Upper lobe of left lung (tissue), 6 donors: ENCODE data around the gene TPRX1. TPM values are rescaled to one million over a fixed set of nuclear protein-coding genes. Genes with fewer than 3 reads are reported as not detected.
A peak's percentile ranks its signal among the peaks of the same experiment; 100 is the strongest.
"Not testable (repeated sequence)": the region's sequence is repeated elsewhere in the genome, so short reads cannot be mapped to it uniquely, and the experiment has no call there.

Experiments used
- ATAC-seq, 2 donors: fragments of 200-7000 bp; cut with Tn5 transposase; one replicate each; pipeline ENCODE4 v1.9.1; 2022; ENCODE audit warnings: mild to moderate bottlenecking in 2 of 2, moderate library complexity in 2 of 2; ENCODE audit not compliant: low FRiP score in 2 of 2
- DNase-seq, 2 donors: peaks; one replicate each; pipeline ENCODE4 v3.0.0-alpha.2; 2019 to 2020
- H3K27ac ChIP-seq, 4 donors: fragments of 200-600 bp; sonication (generic); one replicate each; pipeline ENCODE4 v1.5.1; 2016 to 2019
- H3K27me3 ChIP-seq, 4 donors: fragments of 200-600 bp; sonication (generic); one replicate each; pipeline ENCODE4 v1.5.1; 2017 to 2019
- H3K36me3 ChIP-seq, 4 donors: fragments of 200-600 bp; sonication (generic); one replicate each; pipeline ENCODE4 v1.5.1; 2016 to 2019
- H3K4me1 ChIP-seq, 4 donors: fragments of 200-600 bp; sonication (generic); one replicate each; pipeline ENCODE4 v1.5.1; 2018 to 2019
- H3K4me3 ChIP-seq, 4 donors: fragments of 200-600 bp; sonication (generic); one replicate each; pipeline ENCODE4 v1.5.1; 2017 to 2019; ENCODE audit warnings: mild to moderate bottlenecking in 2 of 4, moderate library complexity in 1 of 4
- H3K9me3 ChIP-seq, 4 donors: fragments of 200-600 bp; sonication (generic); one replicate each; pipeline ENCODE4 v1.5.1; 2018 to 2019
- EP300 ChIP-seq, 4 donors: sonication (generic); formaldehyde crosslinking; IDR thresholded peaks; one replicate each; pipeline ENCODE4 v1.5.1; 2017; ENCODE audit warnings: antibody characterized with exemption in 4 of 4, control low read depth in 2 of 4
- POLR2A ChIP-seq, 4 donors: fragments of 450-650 bp; IDR thresholded peaks; one replicate each; pipeline ENCODE4 v1.5.1; 2016 to 2017; ENCODE audit warnings: antibody characterized with exemption in 4 of 4, mild to moderate bottlenecking in 2 of 4
- POLR2AphosphoS5 ChIP-seq, 2 donors: sonication (generic); formaldehyde crosslinking; IDR thresholded peaks; one replicate each; pipeline ENCODE4 v1.5.1; 2017; ENCODE audit warnings: antibody characterized with exemption in 2 of 2
- WGBS, 2 donors: methylation state at CpG; one replicate each; pipeline ENCODE4 v1.1.5; 2017 to 2018; 5-methylcytosine and 5-hydroxymethylcytosine counted together
- total RNA-seq, 6 donors: library from RNA; depleted of rRNA in 4 of 6; stranded (reverse); fragments of >200 nt in 4 of 6; gene quantifications; one replicate each; pipeline versions ENCODE4 v1.1.0 to v1.2.1, GENCODE V29; 2016 to 2021
- TF ChIP-seq, protein P1 (sequence below), 6 experiments: fragments of 450-650 bp in 4 of 6; fragments of 200-600 bp in 2 of 6; sonication (generic) in 2 of 6; IDR thresholded peaks; one replicate each; pipeline ENCODE4 v1.5.1; 2016 to 2019; ENCODE audit warnings: antibody characterized with exemption in 6 of 6
- donor health status: DM: no; HTN: no; CAD: no; lungs with moderate emphysema.
- donor health status: DM: no; HTN: yes; CAD: no; lungs with severe emphysema.

The TPRX1 gene
- total RNA-seq, 6 donors from 2014 or later, result not detected

DNA sequence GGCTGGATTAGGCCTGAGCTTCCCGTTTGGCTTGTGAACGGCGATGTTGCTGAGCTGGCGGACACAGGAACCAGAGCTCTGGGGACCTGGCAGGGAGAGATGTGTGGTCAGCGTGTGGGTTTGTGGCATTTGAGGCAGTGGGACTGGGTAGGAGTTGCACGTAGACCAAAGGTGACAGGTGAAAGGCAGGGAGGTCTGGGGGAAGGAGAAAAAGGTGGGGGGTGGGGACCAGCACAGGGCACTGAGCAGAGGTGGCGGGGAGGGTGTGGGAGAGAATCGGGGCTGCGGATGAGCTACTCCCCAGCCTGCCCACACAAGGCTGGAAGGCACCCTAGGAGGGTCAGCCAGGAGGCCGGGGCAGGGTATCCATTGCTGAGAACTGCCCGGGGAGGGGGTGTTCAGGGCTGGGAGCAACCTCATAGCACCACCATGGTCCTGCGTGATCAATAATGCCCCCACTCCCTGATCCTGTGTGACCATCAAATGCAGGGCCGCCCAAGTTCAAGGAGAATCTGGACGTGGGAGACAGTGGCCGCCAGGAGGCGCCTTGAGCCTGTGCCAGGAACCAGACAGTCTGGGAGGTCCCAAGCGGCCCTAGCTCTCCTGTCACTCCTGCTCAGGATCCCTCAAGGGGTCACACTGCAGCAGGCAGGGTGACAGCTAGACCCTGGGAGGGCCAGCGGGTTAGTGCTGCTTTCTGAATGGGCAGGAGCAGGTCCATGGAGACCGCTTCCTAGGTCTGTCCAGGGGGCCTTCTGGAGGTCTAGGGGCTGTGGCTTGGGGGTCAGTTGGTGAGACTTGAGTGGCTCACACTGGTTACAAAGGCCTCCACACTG is 38.6 kb downstream of the TPRX1 start:
- ATAC-seq, result peak; percentile 68 to 76
- no peak overlapping the region for H3K27ac ChIP-seq

DNA sequence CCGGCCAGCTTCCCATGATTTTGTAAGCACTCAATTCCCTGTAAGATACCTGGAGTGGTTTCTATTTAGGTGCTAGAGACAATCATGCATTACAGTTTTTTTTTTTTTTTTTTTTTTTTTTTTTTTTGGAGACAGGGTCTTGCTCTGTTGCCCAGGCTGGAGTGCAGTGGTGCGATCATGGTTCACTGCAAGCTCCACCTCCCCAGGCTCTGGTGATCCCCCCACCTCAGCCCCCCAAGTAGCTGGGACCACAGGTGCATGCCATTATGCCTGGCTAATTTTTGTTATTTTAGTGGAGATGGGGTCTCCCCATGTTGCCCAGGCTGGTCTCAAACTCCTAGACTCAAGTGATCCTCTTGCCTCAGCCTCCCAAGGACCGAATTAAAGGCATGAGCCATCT is 39.6 kb downstream of the TPRX1 start:
- not testable (repeated sequence) for H3K36me3 ChIP-seq, H3K27me3 ChIP-seq, H3K27ac ChIP-seq, H3K9me3 ChIP-seq, DNase-seq, H3K4me3 ChIP-seq, ATAC-seq, H3K4me1 ChIP-seq
- WGBS, 2 donors, result 93 to 97% methylated on average over 3 of the region's 3 CpGs

More for the DNA sequence above, 38.6 kb downstream of the TPRX1 start:
- Histone ChIP-seq H3K27me3 (no peaks in the 10 kb centered on the region), H3K36me3 (no peaks in the 10 kb centered on the region), H3K9me3 (no peaks in the 10 kb centered on the region), H3K4me1 (no peaks in the 10 kb centered on the region), H3K4me3 (no peak overlapping the region)
- TF ChIP-seq POLR2A (IDR thresholded peaks at IDR 0.05) (no peak), POLR2AphosphoS5 (IDR thresholded peaks at IDR 0.05) (no peak), EP300 (IDR thresholded peaks at IDR 0.05) (no peak)
- TF ChIP-seq, protein P1, sequence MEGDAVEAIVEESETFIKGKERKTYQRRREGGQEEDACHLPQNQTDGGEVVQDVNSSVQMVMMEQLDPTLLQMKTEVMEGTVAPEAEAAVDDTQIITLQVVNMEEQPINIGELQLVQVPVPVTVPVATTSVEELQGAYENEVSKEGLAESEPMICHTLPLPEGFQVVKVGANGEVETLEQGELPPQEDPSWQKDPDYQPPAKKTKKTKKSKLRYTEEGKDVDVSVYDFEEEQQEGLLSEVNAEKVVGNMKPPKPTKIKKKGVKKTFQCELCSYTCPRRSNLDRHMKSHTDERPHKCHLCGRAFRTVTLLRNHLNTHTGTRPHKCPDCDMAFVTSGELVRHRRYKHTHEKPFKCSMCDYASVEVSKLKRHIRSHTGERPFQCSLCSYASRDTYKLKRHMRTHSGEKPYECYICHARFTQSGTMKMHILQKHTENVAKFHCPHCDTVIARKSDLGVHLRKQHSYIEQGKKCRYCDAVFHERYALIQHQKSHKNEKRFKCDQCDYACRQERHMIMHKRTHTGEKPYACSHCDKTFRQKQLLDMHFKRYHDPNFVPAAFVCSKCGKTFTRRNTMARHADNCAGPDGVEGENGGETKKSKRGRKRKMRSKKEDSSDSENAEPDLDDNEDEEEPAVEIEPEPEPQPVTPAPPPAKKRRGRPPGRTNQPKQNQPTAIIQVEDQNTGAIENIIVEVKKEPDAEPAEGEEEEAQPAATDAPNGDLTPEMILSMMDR (IDR thresholded peaks at IDR 0.05), result peak; percentile 54 to 84 (median 70)
- DNase-seq, result peak; percentile 51 to 87
- 41 to 43% methylated on average over 12 to 19 of the region's 19 CpGs for WGBS, 2 donors

DNA sequence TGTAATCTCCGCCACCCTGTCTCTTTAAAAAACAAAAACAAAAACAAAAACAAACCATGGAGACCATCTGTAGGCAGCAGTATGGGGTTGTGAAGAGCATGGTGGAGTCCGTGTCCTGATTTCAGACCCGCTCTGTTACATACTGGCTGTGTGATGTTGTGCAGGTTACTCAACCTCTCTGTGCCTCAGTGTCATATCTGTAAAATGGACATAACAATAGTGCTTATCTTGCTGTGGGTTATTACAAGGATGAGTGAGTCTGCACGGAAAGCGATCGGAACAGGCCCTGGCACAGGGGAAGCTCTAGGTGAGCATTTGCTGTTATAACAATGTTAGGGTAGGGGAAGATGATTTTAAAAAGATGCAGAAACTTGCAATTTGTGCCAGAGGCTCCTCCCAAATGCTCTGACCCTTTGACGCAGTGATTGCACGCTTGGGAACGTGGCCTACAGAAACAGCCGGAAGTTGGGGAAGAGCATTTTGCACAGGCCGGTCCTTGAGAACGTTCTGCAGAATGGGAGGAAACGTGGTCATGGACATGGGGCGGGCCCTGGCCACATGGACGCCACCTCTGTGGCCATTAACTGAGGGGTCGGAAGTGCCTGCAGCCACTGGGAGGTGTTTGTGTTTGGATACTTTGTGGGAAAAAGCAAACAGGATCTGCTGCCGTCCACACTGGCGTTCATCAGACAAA is 41.6 kb downstream of the TPRX1 start:
- H3K4me3 ChIP-seq, result no peak overlapping the region
- DNase-seq, result no peak
- no peak overlapping the region for H3K27ac ChIP-seq
- H3K4me1 ChIP-seq, result no peaks in the 10 kb centered on the region
- peaks cover 0 to 28% (median 8%) of the 10 kb centered on the region in 4 donors for H3K36me3 ChIP-seq
- no peaks in the 10 kb centered on the region for H3K9me3 ChIP-seq
- 52 to 62% methylated on average over 18 of the region's 18 CpGs for WGBS, 2 donors
- peak in 1 of 2 donors; percentile 19 for TF ChIP-seq POLR2AphosphoS5 (IDR thresholded peaks at IDR 0.05)
- TF ChIP-seq POLR2A (IDR thresholded peaks at IDR 0.05), result no peak
- ATAC-seq, result no peak
- no peaks in the 10 kb centered on the region for H3K27me3 ChIP-seq

DNA sequence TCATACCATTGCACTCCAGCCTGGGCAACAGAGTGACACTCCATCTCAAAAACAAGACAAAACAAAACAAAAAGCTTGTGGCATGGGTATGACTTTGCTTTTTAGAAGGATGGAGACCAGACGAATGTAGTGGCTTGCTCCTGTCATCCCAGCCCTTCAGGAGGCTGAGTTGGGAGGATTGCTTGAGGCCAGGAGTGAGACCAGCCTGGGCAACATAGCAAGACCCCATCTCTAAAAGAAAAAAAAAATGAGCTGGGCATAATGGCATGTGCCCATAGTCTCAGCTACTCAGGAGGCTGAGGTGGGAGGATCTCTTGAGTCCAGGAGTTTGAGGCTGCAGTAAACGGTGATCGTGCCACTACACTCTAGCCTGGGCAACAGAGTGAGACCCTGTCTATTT is 42.2 kb downstream of the TPRX1 start:
- Histone ChIP-seq H3K9me3 (no peaks in the 10 kb centered on the region), H3K36me3 (peaks cover 1 to 34% (median 14%) of the 10 kb centered on the region in 4 donors), H3K27me3 (no peaks in the 10 kb centered on the region), H3K4me3 (no peak overlapping the region), H3K4me1 (no peaks in the 10 kb centered on the region), H3K27ac (no peak overlapping the region)
- TF ChIP-seq, protein P1 (IDR thresholded peaks at IDR 0.05), result no peak
- TF ChIP-seq EP300 (IDR thresholded peaks at IDR 0.05) (no peak), POLR2A (IDR thresholded peaks at IDR 0.05) (no peak), POLR2AphosphoS5 (IDR thresholded peaks at IDR 0.05) (no peak)
- no peak for DNase-seq
- ATAC-seq, result no peak
- WGBS, 2 donors, result 91% methylated on average over 2 to 3 of the region's 3 CpGs

DNA sequence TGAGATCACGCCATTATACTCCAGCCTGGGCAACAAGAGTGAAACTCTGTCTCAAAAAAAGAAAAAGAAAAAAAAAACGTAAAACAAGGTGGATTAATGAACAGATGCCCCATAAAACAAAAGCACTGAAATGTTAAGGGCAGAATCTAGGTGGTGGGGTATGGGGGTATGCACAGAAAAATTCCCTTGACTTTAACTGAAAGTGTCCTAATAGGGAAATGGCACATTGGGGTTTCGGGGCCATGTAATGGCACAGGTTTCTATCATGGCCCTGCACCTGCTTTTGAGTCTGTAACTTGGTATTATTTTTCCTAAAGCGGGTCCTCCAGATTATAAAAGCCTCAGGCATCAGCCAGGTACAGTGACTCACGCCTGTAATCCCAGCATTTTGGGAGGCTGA is 42.8 kb downstream of the TPRX1 start:
- 80 to 86% methylated on average over 5 of the region's 5 CpGs for WGBS, 2 donors
- peaks cover 7 to 40% (median 20%) of the 10 kb centered on the region in 4 donors for H3K36me3 ChIP-seq

More for the DNA sequence above, 42.8 kb downstream of the TPRX1 start:
- DNase-seq (no peak), ATAC-seq (no peak)
- no peaks in the 10 kb centered on the region for H3K27me3 ChIP-seq
- no peak overlapping the region for H3K27ac ChIP-seq
- H3K4me3 ChIP-seq, result no peak overlapping the region
- no peaks in the 10 kb centered on the region for H3K4me1 ChIP-seq
- H3K9me3 ChIP-seq, result no peaks in the 10 kb centered on the region
- TF ChIP-seq, protein P1 (IDR thresholded peaks at IDR 0.05), result no peak
- TF ChIP-seq POLR2A (IDR thresholded peaks at IDR 0.05), result no peak
- TF ChIP-seq EP300 (IDR thresholded peaks at IDR 0.05), result no peak
- TF ChIP-seq POLR2AphosphoS5 (IDR thresholded peaks at IDR 0.05), result no peak
